ENCODE results near the gene PLD6.

PLD6 gene

GRCh38 chr17:17152385-17152784, 53.7 kb downstream of the PLD6 start:
- Histone ChIP-seq H3K4me1 (ENCODE audit: insufficient read depth, low read length) (no peaks in the 10 kb centered on the region), H3K4me3 (ENCODE audit: low read length) (no peak overlapping the region), H3K27me3 (ENCODE audit: insufficient read depth, low read length) (no peaks in the 10 kb centered on the region), H3K36me3 (ENCODE audit: insufficient read depth, low read length) (peaks cover 86% of the 10 kb centered on the region), H3K27ac (ENCODE audit: low read depth, low read length) (no peak overlapping the region), H3K9me3 (ENCODE audit: insufficient read depth, low read depth, low read length) (no peaks in the 10 kb centered on the region), H3K9ac (ENCODE audit: low read depth, low read length) (no peak overlapping the region)
- WGBS: 97% methylated on average over 4 of the region's 4 CpGs

GRCh38 chr17:17151962-17152361, 54.2 kb downstream of the PLD6 start:
- no peaks in the 10 kb centered on the region for H3K9me3 ChIP-seq (ENCODE audit: insufficient read depth, low read depth, low read length)
- no peaks in the 10 kb centered on the region for H3K4me1 ChIP-seq (ENCODE audit: insufficient read depth, low read length)
- H3K36me3 ChIP-seq (ENCODE audit: insufficient read depth, low read length): peaks cover 85% of the 10 kb centered on the region
- H3K4me3 ChIP-seq (ENCODE audit: low read length): no peak overlapping the region
- no peaks in the 10 kb centered on the region for H3K27me3 ChIP-seq (ENCODE audit: insufficient read depth, low read length)
- H3K27ac ChIP-seq (ENCODE audit: low read depth, low read length): no peak overlapping the region
- H3K9ac ChIP-seq (ENCODE audit: low read depth, low read length): no peak overlapping the region
- WGBS: 85% methylated on average over 8 of the region's 8 CpGs

- Histone ChIP-seq H3K27me3 (ENCODE audit: insufficient read depth, low read length) (no peaks in the 10 kb centered on the region), H3K9ac (ENCODE audit: low read depth, low read length) (no peak overlapping the region), H3K27ac (ENCODE audit: low read depth, low read length) (no peak overlapping the region)
Observed at GRCh38 chr17:17151541-17151940, 54.6 kb downstream of the PLD6 start.

GRCh38 chr17:17151055-17151454, 55.1 kb downstream of the PLD6 start:
- H3K4me1 ChIP-seq (ENCODE audit: insufficient read depth, low read length): no peaks in the 10 kb centered on the region
- H3K4me3 ChIP-seq (ENCODE audit: low read length): no peak overlapping the region
- H3K27ac ChIP-seq (ENCODE audit: low read depth, low read length): no peak overlapping the region
- H3K27me3 ChIP-seq (ENCODE audit: insufficient read depth, low read length): no peaks in the 10 kb centered on the region
- H3K9ac ChIP-seq (ENCODE audit: low read depth, low read length): no peak overlapping the region
- 96% methylated on average over 5 of the region's 5 CpGs for WGBS
- no peaks in the 10 kb centered on the region for H3K9me3 ChIP-seq (ENCODE audit: insufficient read depth, low read depth, low read length)
- peaks cover 76% of the 10 kb centered on the region for H3K36me3 ChIP-seq (ENCODE audit: insufficient read depth, low read length)

More at GRCh38 chr17:17151541-17151940, 54.6 kb downstream of the PLD6 start:
- H3K9me3 ChIP-seq (ENCODE audit: insufficient read depth, low read depth, low read length): no peaks in the 10 kb centered on the region
- no peaks in the 10 kb centered on the region for H3K4me1 ChIP-seq (ENCODE audit: insufficient read depth, low read length)
- no peak overlapping the region for H3K4me3 ChIP-seq (ENCODE audit: low read length)
- WGBS: 92% methylated on average over 3 of the region's 3 CpGs
- peaks cover 80% of the 10 kb centered on the region for H3K36me3 ChIP-seq (ENCODE audit: insufficient read depth, low read length)

Data from HUES64 (cell line).